LoVo (cell line): Measurements from ENCODE around the gene LGR4.

Source experiments
- DNase-seq: peaks from one replicate; pipeline ENCODE4 v3.0.0-alpha.2; 2016; ENCODE audit warnings: low spot score

The LGR4 gene

DNA sequence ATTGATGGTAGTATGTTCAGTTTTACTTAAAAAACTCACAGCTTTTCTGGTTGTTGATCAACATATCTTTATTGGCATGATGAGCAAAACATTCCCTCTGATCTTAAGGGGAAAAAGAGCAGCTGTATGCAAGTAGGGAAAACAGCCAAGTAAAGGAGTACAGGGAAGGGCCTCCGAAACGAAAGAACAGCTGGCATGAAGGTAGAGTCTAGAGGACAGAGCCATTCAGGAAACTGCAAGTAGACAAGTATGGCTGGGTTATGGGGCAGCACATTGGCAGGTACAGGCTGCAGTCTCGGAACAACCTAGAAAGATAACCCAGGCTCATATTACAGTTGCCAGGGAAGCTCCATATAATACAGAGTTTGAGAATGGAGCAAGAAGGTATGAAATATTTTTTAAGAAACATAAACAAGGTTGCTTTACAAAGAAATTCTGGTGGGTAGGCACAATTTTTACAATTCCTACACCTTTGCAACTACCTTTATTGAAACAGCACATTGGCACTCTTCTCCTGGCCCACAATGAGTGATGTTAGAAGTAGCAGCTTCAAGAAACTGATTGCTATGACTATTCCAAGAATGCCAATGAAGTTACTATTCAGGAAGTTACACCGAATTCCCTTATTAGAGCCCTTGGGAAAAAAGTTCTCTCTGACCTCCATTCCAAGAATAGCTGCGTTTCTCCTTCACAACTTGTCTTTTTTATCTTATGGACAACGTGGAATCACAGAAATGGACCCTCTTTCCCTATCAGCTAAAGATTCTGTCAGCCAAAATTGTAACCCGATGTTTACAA, 45.2 kb downstream of the LGR4 start:
- DNase-seq: no peak

DNA sequence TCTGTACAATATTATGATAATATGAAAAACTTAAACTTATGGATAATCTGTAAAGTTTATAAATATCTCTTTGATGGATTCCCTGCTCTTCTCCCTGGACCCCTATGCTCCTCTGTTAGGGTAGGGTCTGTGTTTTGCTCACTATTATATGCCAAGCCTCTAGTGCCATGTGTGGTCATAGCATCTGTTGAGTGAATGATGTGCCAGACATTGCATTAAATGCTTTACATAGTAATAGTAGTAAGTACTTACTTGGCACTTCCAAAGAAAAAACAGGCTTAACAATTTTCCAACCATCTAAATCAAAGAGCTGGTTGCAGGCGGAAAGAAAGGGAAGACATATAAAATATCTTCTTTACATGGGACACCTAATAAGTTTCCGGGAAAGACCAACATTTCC, 46.8 kb downstream of the LGR4 start:
- DNase-seq: no peak

DNA sequence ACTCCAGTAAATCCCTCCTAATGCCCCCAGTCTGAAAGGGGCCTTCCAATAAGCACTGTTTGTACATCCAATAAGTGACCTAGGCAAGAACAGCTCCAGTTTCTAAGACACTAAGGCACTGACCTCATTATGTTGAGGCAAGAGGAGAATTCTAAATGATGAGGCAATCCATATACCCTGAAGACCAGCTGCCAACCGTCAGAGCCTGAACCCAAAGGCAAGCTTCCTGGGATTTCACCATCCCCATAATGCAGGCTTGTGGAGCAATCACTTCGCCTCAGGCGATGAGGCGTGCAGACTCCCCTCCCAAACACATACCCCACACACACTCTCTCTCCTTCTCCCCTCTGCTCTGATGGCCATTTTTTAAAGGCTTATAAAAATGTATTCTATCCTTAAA, 49.5 kb downstream of the LGR4 start:
- DNase-seq: no peak

- DNase-seq: no peak
Measured at GRCh38 chr11:27421819-27422494, 50.6 kb downstream of the LGR4 start.

DNA sequence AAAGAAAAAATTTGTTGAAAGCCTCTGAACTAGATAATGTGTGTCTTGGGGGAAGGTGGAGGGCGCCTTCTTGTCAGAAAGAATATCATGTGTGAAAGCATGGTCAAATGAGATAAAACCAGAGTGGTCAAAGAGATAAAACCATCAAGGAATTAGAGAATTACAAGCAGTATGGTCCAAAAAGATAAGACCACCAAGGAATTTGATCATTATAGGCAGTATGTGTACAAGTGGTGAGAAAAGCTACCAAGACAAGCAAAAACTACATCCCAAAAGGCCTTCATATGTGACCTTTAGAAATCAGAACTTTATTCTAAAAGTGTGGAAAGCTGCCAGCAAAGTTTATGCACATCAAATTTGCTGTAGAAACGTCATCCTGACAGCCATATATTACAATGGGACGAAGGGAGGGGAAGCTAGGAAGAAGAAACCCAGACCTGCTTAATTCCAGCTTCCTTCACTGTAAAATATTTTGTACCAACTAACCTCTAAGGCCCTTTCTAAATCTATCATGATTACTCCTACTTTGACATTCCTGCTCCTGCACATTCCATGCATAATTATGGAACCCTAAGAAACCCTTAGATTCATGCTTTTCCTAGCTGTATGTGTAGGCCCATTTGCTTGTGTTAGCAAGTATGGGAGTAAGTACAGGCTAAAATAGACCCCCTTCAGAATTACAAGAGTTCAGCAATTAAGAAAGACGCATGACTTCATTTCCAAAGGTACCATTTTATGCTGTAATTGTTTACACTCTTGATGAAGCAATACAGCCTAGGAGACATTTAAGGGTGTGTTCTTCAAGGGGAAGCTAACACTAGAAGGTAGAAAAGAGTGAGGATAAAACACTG, 51.6 kb downstream of the LGR4 start:
- DNase-seq: no peak

DNA sequence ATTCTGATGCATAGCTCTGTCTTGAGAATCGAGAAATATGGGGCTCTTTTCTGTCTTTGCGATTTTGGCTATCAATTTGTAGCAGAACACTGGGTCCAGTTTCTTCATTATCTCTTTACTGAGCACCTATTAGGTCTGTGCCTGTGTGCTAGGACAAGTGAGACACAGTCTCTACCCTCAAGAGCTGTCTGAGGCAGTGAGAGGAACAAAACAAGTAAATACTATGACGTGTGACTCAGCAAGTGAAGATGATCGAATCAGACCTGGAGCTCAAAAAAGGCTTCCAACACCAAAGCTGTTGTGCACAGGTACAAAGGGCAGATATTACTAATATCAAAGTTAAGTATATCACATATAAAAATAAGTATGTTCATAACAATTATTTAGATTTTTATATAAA, 52.4 kb downstream of the LGR4 start:
- no peak for DNase-seq

- no peak for DNase-seq
Measured at GRCh38 chr11:27418356-27418755, 54.2 kb downstream of the LGR4 start.

DNA sequence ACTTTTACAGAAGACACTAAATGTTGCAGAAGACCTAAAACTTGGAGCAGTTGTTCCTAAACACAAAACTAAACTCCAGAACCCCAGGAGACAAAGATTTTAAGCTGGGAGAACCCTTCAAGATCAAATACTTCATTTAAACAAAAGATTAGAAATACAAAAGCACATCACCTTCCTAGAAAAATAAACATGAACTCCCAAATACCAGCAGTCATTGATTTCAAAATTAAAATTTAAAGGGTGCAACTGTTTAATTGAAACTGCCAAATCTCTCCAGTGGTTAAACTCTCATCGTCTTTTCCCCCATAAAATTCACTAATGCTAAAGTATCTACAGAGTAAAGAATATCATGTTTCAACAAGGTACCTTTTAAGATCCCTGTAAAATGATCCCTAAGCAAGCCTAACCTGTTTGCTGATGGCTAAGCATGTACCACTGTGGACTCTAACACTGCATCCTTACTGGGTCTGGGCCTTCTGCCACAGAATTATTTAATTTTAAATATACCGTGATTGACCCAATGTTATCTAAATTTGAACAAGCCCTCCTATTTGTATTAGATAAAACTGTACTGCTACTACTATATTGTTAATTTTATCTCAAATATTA, 55.9 kb downstream of the LGR4 start:
- DNase-seq: no peak

- no peak for DNase-seq
Measured at GRCh38 chr11:27414644-27415043, 57.9 kb downstream of the LGR4 start.

GRCh38 chr11:27413218-27413617, 59.4 kb downstream of the LGR4 start:
- DNase-seq: no peak

DNA sequence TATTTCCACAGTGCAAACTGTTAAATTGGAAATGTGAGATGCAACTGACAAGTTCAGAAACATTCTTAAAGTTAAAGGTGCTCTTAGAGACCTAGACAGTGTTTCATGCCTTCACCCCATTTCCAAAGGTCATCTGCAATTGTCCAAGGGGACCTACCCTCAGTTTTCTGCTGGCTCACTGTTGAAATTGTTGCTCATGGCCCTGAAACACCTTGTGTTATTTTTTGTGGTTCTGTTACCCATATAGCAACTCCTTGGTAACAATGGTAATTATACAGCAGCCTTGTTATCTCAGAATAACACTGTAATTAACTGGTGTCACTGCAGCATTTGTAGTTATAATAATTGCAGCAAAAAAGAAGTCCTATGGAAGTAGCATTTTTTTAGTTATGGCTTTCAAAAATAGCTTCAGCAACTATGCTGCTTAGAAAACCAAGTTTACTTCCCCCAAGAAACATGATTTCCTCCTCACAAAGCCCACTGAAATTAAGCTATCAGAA, 60.3 kb downstream of the LGR4 start:
- DNase-seq: no peak

GRCh38 chr11:27411328-27411727, 61.3 kb downstream of the LGR4 start:
- DNase-seq: no peak

GRCh38 chr11:27410272-27410671, 62.3 kb downstream of the LGR4 start:
- no peak for DNase-seq

GRCh38 chr11:27409742-27410141, 62.8 kb downstream of the LGR4 start:
- no peak for DNase-seq

DNA sequence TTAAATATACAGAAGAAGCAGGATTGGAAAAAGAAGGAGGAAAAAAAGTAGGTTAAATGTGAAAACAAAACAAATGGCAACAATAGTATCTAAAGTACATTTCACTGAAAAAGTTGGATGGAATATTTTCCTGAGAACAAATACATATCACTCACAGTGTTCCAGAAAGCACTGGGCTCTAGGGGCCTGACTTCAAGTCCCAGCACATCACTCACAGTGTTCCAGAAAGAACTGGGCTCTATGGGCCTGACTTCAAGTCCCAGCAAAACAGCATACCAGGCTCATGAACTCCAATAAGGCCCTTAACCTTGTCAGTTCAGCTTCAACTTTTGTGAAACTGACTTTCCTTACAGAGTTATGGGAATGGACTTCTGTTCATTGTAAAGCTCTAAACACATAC, 63.5 kb downstream of the LGR4 start:
- no peak for DNase-seq

DNA sequence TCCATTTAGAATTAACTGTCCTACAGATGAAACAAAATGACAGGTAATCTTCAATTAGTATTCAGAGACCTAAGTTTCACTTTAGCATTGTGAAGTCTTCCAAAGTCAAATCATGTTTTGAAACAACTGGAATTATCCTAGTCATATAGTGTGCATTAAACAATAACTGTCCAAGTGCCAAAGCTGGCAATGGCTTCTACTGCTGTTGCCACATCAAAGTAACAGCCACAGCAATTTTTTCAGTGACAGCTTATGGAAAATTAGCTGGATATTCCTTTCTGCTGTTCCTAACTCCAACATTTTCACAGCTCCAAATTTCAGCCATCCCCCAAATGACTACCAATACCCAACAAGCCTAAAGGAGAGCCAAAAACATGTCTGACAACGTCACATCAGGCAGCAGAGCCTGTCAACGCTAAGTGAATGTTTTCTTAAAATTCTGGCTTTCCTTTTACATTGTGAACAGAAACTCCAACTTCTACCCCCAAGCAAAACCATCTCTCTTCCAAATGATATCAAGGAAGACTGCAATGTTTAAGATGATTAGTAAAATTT, 64.3 kb downstream of the LGR4 start:
- no peak for DNase-seq

GRCh38 chr11:27406498-27407354, 65.9 kb downstream of the LGR4 start:
- DNase-seq: no peak

DNA sequence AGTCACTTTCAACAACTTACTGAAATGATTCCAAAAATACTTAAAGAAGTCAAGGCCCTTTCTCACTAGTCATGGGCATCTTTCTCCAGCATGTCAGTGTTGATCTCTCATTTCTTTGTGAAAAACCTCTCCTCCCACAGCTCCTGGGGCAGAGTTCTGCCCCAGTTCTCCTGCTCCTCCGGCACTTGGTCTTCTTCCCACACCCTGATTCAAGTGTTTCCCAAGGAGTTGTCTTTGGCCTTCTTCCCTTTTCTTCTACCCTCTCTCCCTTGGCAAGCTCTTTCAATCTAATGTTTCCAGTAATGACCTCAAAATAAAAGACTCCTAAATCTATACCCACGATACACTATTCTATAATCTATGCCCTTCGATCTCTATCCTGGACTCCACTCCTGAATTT, 67.5 kb downstream of the LGR4 start:
- no peak for DNase-seq

DNA sequence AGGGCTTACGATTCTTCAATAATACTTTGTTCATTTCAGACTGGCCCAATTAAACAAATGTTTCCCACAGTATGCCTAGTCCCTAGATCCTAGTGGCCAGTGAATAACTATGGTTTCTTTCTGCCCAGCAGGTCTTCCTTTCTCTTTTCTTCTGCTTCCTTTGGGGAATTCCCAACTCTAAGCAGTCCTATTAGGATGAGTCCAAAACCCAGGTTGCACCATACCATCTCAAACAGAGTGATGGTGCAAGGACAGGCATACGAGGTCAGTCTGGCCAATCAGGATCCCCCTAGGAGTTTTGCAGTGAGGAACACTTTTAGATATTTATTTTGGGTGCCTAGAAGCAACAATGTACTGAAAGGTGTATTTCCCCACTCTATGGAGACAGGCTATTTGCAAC, 68.2 kb downstream of the LGR4 start:
- DNase-seq: no peak

GRCh38 chr11:27403195-27403594, 69.4 kb downstream of the LGR4 start:
- DNase-seq: no peak

DNA sequence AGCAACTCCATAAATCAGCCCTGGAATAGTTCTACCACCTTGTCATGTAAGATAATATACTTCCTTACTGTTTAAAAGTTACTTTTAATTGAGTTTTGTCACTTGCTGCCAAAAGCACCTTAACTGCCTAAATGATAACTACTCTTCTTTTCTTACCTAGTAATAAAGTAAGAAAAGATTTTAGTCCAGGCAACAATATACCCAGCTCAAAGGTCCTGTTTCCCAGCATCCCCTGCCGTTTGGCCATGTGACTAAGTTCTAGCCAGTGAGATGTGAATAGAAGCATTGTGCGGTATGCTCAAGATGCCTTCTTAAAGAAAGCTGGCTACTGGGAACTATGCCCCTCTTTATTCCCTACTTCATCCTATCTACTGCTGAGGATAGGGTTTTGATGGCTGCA, 70.1 kb downstream of the LGR4 start:
- peak; percentile 9 for DNase-seq
